GM18511 (cell line): ENCODE results near the gene NACC1.

Experiments used
- ATAC-seq: cut with Tn5 transposase; IDR thresholded peaks from one replicate; pipeline ENCODE4 v1.9.1; 2021; ENCODE audit warnings: mild to moderate bottlenecking, moderate library complexity; ENCODE audit not compliant: unreplicated experiment

Gene NACC1

DNA sequence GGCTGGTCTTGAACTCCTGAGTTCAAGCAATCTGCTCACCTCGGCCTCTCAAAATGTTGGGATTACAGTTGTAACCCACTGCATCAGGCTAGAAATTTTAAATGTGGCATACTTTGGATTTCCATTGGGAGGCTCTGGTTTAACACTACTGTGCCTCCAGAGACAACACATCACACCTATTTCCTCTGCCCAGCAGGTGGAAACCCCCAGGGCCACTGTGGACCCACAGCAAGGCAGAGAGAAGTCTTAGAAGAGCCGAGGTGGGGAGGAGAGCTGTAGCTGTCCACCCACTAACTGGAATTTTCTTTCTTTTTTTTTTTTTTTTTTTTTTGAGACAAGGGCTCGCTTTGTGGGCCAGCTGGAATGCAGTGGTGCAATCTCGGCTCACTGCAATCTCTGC lies 71.5 kb downstream of the NACC1 start:
- no peak for ATAC-seq
